Measurements from ENCODE around the gene PODXL2. TPM values are rescaled to one million over a fixed set of nuclear protein-coding genes. Genes with fewer than 3 reads are reported as not detected.

PODXL2 gene
- total RNA-seq, 1 experiment from 2014 or later: 15.3 TPM

DNA sequence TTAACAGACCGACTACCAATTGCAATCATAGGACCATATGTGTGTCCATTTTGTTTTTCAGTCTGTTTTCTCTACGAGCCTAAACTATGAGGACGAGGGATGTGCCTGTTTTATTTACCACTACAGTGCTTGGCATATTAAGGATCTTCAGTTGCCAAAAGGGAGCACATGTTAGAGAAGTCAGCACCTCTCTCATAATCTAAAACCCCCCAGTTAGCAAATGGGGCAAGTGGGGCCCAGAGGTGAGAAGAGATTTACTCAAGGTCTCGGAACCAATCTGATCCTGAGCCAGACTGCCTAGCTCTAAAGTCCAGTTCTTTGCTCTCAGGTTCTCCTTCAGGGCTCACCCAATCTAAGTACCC is 578 bp upstream of the PODXL2 start:
- H3K4me1 ChIP-seq (ENCODE audit: control insufficient read depth, insufficient read depth, low read length): 0 out of 2 replicates have a peak, but pooled peaks cover 3% of the 10 kb centered on the region
- POLR2A ChIA-PET: no interaction called here
- peak overlapping the region; percentile 11 to 44; a peak in 2 of 4 replicates for H3K4me3 ChIP-seq (ENCODE audit: low read depth in 2 of 2, low read length in 2 of 2)
- in situ Hi-C loops (cut with HindIII; ENCODE audit: low pct_unique_long_range_greater_than_20kb, low sequenced_read_pairs) (no loop called here), intact Hi-C loops (cut with micrococcal nuclease; ENCODE audit: unreplicated experiment) (no loop called here)
- CTCF ChIA-PET: no interaction called here
- no TSS peak for BruUV-seq (replicated peaks)
- no peak overlapping the region for H3K27ac ChIP-seq (ENCODE audit: low read length)
- ATAC-seq (no peak), DNase-seq (ENCODE audit: low read depth, low spot score) (no peak)
- no peaks in the 10 kb centered on the region for H3K9me3 ChIP-seq (ENCODE audit: control insufficient read depth, insufficient read depth, low read depth, low read length)
- TF ChIP-seq, protein P1, sequence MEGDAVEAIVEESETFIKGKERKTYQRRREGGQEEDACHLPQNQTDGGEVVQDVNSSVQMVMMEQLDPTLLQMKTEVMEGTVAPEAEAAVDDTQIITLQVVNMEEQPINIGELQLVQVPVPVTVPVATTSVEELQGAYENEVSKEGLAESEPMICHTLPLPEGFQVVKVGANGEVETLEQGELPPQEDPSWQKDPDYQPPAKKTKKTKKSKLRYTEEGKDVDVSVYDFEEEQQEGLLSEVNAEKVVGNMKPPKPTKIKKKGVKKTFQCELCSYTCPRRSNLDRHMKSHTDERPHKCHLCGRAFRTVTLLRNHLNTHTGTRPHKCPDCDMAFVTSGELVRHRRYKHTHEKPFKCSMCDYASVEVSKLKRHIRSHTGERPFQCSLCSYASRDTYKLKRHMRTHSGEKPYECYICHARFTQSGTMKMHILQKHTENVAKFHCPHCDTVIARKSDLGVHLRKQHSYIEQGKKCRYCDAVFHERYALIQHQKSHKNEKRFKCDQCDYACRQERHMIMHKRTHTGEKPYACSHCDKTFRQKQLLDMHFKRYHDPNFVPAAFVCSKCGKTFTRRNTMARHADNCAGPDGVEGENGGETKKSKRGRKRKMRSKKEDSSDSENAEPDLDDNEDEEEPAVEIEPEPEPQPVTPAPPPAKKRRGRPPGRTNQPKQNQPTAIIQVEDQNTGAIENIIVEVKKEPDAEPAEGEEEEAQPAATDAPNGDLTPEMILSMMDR (IDR thresholded peaks at IDR 0.05): no peak
- TF ChIP-seq, protein P2, sequence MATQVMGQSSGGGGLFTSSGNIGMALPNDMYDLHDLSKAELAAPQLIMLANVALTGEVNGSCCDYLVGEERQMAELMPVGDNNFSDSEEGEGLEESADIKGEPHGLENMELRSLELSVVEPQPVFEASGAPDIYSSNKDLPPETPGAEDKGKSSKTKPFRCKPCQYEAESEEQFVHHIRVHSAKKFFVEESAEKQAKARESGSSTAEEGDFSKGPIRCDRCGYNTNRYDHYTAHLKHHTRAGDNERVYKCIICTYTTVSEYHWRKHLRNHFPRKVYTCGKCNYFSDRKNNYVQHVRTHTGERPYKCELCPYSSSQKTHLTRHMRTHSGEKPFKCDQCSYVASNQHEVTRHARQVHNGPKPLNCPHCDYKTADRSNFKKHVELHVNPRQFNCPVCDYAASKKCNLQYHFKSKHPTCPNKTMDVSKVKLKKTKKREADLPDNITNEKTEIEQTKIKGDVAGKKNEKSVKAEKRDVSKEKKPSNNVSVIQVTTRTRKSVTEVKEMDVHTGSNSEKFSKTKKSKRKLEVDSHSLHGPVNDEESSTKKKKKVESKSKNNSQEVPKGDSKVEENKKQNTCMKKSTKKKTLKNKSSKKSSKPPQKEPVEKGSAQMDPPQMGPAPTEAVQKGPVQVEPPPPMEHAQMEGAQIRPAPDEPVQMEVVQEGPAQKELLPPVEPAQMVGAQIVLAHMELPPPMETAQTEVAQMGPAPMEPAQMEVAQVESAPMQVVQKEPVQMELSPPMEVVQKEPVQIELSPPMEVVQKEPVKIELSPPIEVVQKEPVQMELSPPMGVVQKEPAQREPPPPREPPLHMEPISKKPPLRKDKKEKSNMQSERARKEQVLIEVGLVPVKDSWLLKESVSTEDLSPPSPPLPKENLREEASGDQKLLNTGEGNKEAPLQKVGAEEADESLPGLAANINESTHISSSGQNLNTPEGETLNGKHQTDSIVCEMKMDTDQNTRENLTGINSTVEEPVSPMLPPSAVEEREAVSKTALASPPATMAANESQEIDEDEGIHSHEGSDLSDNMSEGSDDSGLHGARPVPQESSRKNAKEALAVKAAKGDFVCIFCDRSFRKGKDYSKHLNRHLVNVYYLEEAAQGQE (IDR thresholded peaks at IDR 0.05; ENCODE audit: insufficient read depth in 1 of 2, low read depth in 2 of 2, low read length in 1 of 2): no peak
- TF ChIP-seq POLR2AphosphoS5 (IDR thresholded peaks at IDR 0.05; ENCODE audit: low read depth, low read length) (no peak), TCF7L2 (IDR thresholded peaks at IDR 0.05; ENCODE audit: low read depth, low read length) (no peak), SIN3A (IDR thresholded peaks at IDR 0.05; ENCODE audit: borderline replicate concordance, insufficient read depth, low read depth, low read length) (no peak)
- no peaks in the 10 kb centered on the region for H3K36me3 ChIP-seq (ENCODE audit: control insufficient read depth, insufficient read depth, low read length)
- peaks cover 19% of the 10 kb centered on the region for H3K27me3 ChIP-seq (ENCODE audit: control insufficient read depth, insufficient read depth, low read length)

DNA sequence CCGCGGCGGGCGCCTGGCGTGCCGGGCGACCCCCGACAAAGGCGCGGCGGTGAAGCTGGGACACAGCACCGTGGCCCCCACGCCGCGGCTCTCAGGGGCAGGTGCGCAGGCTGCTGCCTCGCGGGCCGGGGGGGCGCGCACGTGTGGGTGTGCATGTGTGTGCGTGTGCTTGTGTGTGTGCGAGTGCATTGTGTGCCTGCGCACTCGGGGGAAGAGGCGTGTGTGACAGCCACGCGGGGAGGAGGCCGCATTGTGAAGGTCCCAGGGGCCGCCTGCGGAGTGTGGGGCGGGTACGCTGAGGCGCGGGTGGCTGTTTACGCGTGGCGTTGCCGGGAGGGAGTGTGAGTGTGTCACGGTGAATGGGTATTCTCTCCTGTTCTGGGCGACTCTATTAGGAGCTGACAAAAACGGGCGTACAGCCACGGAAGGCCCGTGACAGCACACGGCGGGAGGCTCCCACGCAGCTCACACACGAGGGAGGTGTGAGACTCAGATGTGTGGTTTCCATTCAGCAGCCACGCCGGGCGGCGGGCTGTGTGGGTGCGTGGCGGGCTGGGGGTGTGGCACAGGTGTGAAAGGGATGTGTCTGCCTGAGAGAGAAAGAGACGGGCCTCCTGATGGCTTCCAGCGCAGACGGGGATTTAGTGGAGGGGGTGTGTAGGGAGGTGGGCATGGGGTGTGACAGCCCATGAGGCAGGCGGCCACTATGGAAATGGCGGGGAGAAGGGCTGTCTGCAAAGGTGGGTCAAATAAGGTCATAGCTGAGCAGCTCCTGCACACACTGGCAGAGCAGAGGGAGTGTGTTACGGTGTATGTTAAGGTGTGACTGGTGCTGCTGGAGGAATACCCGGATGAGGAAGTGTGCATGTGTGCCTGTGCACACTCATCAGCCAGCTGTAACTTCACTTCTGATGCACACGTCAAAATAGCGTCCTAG is 750 bp downstream of the PODXL2 start:
- no TSS peak for BruUV-seq (replicated peaks)
- no peaks in the 10 kb centered on the region for H3K36me3 ChIP-seq (ENCODE audit: control insufficient read depth, insufficient read depth, low read length)
- intact Hi-C loops (cut with micrococcal nuclease; ENCODE audit: unreplicated experiment): no loop called here
- in situ Hi-C loops (cut with HindIII; ENCODE audit: low pct_unique_long_range_greater_than_20kb, low sequenced_read_pairs): no loop called here
- peaks cover 19% of the 10 kb centered on the region for H3K27me3 ChIP-seq (ENCODE audit: control insufficient read depth, insufficient read depth, low read length)
- TF ChIP-seq, protein P2 (IDR thresholded peaks at IDR 0.05; ENCODE audit: insufficient read depth in 1 of 2, low read depth in 2 of 2, low read length in 1 of 2): peak in 1 of 2 experiments; percentile 58; a peak in 1 of 4 replicates
- no peak for TF ChIP-seq SIN3A (IDR thresholded peaks at IDR 0.05; ENCODE audit: borderline replicate concordance, insufficient read depth, low read depth, low read length)
- 0 out of 2 replicates have a peak, but pooled peaks cover 3% of the 10 kb centered on the region for H3K4me1 ChIP-seq (ENCODE audit: control insufficient read depth, insufficient read depth, low read length)
- H3K9me3 ChIP-seq (ENCODE audit: control insufficient read depth, insufficient read depth, low read depth, low read length): no peaks in the 10 kb centered on the region
- no peak for DNase-seq (ENCODE audit: low read depth, low spot score)
- ATAC-seq: peak; percentile 32
- no peak overlapping the region for H3K27ac ChIP-seq (ENCODE audit: low read length)
- peak overlapping the region; percentile 39 to 59 for H3K4me3 ChIP-seq (ENCODE audit: low read depth in 2 of 2, low read length in 2 of 2)
- CTCF ChIA-PET: no interaction called here
- POLR2A ChIA-PET: no interaction called here

All from Panc1 (cell line).